ENCODE data around the gene ZRANB3.
"Not testable (repeated sequence)": the region's sequence is repeated elsewhere in the genome, so short reads cannot be mapped to it uniquely, and the experiment has no call there.

ZRANB3 gene

GRCh38 chr2:135320465-135321355, 210.3 kb downstream of the ZRANB3 start:
- no peak for DNase-seq

DNA sequence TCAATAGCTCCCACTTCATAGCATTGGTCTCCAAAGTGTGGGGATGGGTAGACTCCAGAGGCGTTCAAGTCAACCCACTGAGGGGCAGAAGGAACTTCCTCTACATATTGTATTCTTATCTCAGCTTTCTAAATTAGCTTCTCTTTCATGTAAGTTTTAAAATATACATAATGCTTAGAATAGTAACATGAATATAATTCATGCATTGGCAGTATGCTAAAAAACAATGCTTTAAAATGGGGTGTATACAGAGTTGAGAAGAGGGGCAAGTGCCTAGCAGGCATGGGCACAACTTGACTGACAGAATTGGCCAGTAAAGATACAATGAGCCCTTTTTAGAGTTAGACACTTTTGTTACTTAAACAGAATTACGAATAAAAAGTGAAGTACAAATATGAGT, 212.2 kb downstream of the ZRANB3 start:
- DNase-seq, result no peak

DNA sequence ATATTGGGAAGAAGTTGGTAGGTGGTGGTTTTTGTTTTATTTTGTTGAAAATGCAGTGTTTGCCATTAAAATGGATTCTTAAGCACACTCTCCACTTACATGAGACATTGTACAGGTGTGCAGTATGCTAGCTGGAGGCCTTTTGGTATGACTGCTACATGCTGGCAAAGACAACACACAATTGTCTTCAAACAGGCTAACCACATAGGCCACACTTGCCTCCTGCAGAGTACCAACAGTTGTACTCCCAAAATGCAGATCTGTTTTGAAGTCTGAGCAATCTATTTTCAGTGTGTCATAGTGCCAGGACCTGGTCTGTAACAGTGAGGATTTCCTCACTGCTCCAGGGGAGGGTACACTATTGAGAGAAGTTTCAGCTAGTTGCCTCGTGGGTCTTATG, 213.6 kb downstream of the ZRANB3 start:
- no peak for DNase-seq

GRCh38 chr2:135311962-135312361, 219.1 kb downstream of the ZRANB3 start:
- no peak for DNase-seq

DNA sequence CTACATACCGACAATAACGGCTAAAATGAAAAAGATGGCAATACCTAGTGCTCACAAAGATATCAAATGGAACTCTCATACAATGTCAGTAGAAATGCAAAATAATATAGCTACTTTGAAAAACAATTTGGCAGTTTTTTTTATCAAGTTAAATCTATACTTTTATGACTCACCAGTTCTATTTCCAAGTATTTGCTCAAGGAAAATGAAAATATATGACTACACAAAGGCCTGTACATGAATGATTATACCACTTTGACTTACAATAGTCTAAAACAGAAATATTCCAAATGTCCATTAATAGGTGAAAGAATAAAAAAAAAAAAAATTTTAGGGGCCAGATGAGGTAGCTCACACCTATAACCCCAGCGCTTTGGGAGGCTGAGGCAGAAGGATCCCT, 219.8 kb downstream of the ZRANB3 start:
- DNase-seq, result no peak

- DNase-seq, result no peak
Observed at GRCh38 chr2:135304694-135305093, 226.3 kb downstream of the ZRANB3 start.

DNA sequence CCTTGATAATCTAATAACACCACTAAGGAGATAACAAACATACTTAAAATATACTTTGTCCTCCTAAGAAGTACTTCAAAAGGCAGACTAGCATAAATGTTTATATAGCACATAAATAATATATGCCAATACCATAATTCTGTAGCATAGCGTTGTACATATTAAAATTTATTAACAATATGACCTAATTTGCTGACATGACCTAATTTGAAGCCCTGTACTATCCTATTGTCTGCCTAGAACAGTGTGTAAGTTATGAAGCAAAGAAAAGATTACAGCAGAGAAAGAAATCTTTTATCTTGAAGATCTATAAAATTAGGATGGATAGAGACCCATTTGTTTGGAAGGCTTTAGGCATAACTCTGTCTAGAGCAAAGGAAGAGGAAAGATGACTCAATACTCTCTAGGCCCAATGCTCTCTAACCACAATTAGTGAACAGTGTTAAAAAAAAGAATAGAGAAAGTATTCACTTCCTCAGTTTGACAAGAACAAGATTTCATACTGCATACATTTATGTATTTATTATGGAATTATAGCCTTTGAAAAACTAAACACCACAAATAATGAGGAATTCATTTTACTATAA, 231.3 kb downstream of the ZRANB3 start:
- no peak for DNase-seq

DNA sequence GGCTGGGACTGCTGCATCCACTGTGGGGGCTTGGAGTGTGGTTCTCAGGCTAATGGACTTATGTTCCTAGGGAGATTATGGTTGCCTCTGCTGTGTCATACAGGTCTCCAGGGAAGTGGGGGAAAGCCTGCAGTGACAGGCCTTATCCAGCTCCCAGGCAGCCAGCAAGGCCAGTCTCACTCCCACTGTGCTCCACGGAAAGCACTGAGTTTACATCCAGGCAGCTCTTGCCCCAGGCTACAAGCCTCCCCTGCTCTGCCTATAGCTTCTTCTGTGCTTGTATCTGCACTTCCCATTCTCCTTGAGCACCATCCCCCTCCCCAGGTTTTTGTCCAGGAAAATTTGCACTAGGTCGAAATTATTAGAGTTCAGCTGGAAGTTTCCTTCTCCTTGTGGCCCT, 231.9 kb downstream of the ZRANB3 start:
- no peak for DNase-seq

DNA sequence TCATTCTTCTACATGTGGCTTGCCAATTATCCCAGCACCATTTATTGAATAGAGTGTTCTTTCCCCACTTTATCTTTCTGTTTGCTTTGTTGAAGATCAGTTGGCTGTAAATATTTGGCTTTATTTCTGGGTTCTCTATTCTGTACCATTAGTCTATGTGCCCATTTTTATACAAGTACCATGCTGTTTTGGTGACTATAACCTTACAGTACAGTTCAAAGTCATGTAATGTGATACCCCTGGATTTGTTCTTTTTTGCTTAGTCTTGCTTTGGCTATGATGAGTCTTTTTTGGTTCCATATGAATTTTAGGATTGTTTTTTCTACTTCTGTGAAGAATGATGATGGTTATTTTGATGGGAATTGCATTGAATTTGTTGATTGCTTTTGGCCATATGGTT, 243.9 kb downstream of the ZRANB3 start:
- not testable (repeated sequence) for DNase-seq

DNA sequence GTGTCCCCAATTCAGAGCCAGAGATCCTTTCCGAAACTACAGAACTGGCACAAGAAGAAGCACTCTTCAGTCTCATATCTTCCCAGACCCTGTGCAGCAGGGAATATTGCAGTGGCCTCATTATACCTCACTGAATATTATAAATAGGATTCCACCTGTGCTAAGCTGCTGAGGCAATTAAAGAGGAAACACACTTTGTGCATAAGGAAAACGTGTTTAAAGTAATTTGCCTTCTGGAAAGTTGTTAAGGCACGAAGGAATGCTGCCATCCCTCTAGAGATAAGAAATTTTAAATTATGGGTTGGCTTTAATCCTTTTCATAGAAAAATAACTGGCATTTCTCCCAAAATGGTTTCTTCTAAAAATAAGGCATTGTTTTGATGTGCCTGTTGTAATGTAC, 245.6 kb downstream of the ZRANB3 start:
- no peak for DNase-seq

DNA sequence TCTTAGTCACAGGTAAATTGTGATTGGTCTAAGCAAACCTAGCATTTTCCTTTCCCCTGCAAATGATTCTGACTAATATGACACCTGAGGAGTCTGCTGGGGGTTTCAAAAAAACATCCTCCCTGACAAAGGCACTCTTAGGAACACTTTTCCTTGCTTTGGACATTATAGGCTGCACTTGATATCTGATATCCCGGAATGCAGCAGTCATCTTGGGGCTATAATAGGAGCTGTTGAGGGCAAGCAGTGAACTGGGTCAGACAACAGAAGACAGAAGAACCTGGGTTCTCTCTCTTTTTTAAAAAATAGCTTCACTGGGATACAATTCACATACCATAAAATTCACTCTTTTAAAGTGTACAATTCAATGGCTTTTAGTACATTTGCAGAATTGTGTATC, 249.6 kb downstream of the ZRANB3 start:
- DNase-seq, result no peak

DNA sequence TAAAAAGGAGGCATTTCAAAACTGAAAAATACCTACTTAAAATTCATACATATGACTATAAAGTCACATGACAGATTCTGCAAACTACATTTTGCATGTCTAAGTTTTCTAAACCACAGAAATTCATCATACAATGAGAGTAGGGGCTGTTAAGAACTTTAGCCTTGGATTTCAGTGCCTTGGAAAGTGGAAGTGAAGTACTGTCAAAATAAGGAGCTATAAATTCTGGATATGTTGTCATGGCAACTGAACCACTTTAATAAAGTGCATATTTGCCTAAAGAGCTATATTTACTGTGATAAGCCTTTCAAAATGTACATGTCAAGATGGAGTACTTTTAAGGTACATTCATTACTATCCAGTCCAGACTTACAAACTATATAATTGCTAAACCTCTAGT, 251.8 kb downstream of the ZRANB3 start:
- DNase-seq, result no peak

- DNase-seq, result no peak
Observed at GRCh38 chr2:135276525-135276924, 254.5 kb downstream of the ZRANB3 start.

- DNase-seq, result no peak
Observed at GRCh38 chr2:135271006-135271405, 260.0 kb downstream of the ZRANB3 start.

DNA sequence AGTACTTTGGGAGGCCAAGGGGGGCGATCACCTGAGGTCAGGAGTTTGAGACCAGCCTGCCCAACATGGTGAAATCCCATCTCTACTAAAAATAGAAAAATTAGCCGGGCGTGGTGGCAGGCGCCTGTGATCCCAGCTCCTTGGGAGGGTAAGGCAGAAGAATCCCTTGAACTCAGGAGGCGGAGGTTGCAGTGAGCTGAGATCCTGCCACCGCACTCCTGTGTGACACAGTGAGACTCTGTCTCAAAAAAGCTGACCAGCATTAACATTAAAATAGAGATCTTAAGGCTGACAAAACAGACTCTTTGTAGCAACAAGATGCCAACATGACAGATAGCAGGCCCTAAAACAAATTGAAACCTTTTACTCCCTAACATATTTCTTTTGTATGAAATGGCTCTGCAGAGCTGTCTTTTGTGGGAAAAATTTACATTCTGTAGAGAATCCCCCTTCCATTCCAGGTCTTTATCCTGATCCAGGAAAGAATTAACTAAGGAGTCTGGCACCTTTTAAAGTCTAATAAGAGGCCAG, 265.0 kb downstream of the ZRANB3 start:
- no peak for DNase-seq

DNA sequence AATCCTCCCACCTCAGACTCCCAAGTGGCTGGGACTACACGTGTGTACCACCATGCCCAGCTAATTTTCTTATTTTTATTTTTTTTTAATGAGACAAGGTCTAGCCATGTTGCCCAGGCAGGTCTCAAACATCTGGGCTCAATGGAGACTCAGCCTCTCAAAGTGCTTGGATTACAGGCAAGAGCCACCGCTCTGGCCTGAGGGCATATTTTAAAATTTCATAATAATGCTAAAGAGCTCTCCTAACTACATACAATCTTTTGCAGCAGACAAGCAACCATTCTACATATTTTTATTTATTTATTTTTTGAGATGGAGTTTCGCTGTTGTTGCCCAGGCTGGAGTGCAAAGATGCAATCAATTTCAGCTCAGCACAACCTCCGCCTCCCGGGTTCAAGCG, 271.9 kb downstream of the ZRANB3 start:
- no peak for DNase-seq

DNA sequence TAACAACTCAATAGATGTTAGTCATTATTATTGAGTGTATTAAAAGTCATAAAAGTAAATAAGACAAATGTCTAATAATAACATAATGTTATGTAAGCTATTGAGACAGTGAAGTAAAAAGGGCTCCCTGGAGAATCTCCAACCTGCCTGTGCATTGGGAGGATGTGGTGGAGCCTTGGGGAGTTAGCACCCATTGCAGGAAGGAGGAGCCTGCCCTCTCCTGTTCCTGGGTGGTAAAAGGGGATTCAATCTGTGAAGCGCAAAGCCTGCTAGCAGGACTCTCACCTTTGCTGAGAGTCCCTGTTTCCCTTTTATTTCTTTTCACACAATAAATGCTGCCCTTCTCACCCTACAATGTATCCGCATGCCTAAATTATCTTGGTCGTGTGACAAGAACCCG, 272.8 kb downstream of the ZRANB3 start:
- DNase-seq, result no peak

GRCh38 chr2:135257383-135258090, 273.5 kb downstream of the ZRANB3 start:
- no peak for DNase-seq

- no peak for DNase-seq
Observed at GRCh38 chr2:135256531-135257260, 274.3 kb downstream of the ZRANB3 start.

GRCh38 chr2:135255208-135255607, 275.8 kb downstream of the ZRANB3 start:
- DNase-seq, result no peak

DNA sequence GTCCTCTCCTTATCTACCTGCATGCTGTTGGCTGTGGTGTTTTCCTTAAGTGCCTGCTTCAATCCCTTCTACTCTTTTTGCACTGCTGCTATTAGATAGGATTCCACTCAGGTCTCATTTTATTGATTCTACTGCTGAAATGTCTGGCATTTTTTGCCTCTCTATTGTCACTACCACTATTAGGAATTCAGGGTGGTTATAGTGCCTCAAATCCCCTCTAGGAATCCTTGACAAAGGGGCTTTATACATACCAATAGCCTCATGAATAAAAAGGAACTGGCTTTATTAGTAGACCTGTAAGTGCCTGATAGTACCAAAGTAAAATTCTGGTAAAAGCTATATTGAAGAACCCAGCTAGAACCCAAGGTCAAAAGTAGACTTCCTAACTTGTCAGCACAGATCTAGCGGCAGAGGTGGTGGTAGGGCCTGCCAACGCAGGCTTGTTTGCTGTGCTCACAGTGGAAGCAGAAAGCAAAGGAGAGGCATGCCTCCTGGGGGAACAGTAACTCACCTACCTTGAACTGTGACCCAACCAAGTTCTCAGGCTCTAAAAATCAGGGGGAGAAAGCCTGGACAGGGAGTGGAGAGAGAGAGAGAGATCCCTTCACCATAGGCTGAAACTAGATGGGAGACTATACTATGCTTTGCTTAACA, 278.1 kb downstream of the ZRANB3 start:
- DNase-seq, result no peak

GRCh38 chr2:135248611-135249010, 282.4 kb downstream of the ZRANB3 start:
- no peak for DNase-seq

All from activated CD4-positive, alpha-beta T cell treated with anti-CD3 and anti-CD28 coated beads, Interleukin-2, amount 50 U/mL, for 1 hour (primary cell).